HG02759 (cell line): Measurements from ENCODE around the gene CDV3.

Source experiments
- ATAC-seq: cut with Tn5 transposase; IDR thresholded peaks from one replicate; pipeline ENCODE4 v1.9.1; 2021; ENCODE audit warnings: mild to moderate bottlenecking, moderate library complexity; ENCODE audit not compliant: unreplicated experiment

Gene CDV3

DNA sequence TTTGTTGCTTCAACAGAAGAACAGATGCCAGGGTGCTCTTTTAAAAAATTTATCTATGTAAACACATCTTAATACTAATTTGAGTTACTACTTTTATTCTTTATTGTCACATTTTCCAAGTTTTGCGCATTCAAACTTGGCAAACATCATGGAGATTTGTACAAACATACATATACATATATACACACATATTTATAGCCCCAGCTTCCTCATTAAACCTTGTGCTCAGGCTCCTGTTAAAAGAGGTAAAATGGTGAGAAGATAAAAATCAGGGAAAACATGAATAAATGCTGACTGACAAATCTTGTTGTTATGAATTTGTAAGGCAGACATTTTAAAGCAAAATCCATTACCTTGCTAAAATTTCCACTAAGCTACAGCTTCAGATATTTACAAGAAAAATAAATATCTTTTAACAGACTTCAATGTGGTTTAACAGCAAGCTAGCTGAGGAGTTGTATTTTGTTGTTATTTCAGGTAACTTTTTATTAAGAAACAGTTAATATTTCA lies 27.1 kb downstream of the CDV3 start:
- ATAC-seq: no peak

DNA sequence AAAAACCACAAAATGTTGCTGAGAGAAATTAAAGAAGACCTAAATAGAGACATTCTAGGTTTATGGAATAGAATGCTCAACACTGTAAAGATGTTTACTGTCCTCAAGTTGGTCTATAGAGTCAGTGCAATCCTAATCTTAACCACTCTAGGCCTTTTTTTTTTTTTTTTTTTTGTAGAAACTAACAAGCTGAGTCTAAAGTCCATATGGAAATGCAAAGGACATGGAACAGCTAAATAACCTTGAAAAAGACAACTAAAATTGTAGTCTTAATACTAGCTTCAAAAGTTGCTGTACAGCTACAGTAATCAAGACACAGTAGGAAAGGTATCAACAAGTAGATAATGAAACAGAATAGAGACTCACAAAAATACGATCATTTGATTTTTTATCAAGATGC lies 32.9 kb downstream of the CDV3 start:
- ATAC-seq: no peak

DNA sequence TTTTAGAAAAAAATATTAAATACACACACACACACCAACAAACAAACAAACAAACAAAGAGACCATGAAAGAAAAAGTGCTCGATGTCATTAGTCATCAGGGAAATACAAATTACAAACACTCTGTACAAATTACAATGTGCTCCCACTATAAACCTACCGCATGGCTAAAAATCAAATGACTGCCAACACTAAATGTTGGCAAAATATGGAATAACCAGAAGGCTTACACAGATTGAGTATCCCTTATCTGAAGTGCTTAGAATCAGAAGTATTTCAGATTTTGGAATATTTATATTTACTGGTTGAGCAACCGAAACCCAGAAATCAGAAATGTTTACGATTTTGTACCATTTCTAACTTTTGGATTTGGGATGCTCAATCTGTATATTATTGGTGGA lies 33.4 kb downstream of the CDV3 start:
- ATAC-seq: no peak

DNA sequence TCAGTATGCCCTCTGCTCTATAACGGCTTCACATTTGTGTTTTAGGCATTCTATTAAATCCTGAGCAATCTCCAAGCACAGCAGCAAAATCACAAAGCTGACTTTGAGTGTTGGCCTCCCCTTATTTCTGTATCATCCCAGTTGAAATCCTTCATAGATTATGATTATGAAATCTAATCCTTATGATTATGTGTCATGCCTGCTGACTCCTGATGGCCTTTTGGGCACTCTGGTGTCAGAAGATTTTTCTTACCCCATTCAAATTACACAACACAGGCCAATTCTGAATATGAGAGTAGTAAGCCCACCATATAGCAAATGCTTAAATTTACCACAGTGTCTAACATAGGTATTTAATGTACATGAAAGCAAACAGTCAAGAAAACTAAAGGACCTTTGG lies 34.3 kb downstream of the CDV3 start:
- ATAC-seq: no peak

DNA sequence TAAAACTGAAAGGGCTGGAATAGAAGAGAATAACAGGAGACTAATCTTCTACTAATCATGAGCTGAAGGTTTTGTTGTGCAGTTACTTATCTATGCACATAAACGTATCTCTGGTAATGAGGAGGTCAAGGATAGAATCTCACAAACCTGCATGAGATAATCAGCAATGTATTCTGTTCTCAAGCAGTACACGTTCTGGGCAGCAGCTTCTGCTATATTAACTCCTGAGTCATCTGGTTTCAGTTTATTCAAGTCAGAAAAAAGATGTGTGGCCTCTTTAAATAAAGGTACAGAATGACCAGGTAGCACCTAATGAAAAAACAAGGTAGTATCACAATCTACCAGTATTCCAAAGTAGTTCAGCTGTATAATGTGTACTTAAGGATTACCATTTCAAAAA lies 34.9 kb downstream of the CDV3 start:
- ATAC-seq: no peak

DNA sequence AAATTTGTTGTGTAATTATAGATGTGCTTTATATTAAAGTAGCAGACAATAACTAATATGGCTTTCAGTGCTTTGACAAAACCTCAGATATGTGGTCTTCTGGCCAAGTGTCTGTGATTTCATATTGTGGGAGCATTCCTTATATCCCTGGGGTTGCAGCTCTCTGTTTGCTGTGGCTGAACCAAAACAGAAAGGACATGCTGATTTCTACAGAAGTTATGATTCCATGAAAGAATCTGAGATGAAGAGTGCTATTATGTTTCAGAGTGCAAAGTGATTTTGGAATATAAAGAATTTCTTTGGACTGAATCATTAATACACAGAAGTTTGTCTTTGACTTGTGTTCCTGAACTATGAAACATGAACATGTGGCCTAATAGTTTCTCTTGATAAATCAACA lies 36.5 kb downstream of the CDV3 start:
- no peak for ATAC-seq

DNA sequence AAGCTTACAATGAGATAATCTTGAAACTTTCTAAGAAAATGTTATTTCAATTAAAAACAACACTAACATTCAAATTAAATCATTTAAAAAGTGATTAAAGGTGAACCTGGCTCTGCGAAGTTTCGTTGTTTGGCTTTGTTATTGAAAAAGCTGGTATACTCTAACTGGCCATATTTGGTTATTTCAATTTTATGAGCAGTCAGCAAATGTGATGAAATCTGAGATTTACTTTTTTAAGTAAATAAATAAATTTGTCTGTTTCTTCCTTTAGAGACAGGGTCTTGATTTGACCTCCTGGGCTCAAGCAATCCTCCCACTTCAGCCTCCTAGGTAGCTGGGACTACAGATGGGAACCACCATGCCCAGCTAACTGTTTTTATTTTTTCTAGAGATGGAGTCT lies 38.0 kb downstream of the CDV3 start:
- no peak for ATAC-seq

DNA sequence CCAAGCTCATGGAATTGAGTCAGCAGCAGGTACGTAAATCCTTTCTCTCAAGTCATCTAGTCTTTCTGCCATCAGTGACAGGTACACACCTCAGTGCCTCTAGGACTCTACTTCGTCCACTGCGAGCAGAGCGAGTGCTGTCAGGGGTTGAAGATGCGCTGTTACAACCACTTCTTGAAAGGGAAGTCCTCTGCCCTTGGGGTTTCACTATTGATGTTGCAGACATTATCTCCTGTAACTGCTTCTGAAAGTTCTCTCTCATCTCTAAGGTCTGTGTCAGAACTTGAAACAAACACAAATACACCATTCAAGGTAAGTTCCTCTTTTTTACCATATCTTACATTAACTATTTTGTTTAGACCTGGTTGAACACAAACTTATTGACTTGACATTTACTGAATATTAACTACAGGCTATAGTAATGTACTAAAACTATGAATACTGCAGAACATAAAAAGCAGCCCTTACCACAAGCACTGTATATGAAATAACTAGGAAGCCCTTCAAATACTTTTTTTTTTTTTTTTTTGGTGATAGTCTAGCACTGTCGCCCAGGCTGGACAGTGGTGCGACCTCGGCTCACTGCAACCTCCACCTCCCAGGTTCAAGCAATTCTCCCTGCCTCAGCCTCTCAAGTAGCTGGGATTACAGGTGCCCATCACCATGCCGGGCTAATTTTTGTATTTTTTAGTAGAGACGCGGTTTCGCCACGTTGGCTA lies 46.7 kb downstream of the CDV3 start:
- ATAC-seq: peak; percentile 99

DNA sequence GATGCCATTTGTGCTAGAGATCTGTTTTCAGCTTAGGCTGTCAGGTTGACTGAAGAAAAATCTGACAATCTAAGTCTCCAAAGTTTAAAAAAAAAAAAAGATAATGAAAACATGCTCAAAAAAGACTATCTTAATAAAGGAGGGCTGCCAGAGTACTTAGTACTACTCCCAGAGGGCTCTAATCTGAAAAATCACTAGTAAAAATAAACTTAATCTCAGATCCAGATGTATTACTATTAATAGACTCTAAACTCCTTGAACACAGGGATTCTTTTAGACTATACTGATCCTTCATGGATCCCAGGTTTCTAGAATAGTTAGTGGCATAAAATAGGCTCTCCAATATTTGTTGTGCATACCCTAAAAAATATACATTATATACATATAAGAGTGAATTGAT lies 54.3 kb downstream of the CDV3 start:
- ATAC-seq: no peak

DNA sequence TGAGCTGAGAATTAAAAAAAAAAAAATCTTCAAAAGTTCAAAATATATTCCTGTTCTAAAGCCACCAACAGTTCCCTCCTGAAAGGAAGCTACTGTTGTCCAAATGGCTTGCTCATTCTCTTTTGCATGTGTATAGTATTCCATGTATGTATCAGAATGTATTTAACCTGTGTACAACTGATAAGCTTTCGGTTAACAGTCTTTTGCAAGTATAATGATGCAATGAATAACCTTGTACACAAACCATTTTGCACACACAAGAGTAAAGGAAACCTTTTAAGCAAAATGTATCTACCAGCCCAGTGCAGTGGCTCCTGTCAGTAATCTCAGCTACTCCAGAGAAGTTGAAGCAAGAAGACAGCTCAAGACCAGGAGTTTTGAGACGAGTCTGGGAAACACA lies 55.7 kb downstream of the CDV3 start:
- ATAC-seq: no peak

DNA sequence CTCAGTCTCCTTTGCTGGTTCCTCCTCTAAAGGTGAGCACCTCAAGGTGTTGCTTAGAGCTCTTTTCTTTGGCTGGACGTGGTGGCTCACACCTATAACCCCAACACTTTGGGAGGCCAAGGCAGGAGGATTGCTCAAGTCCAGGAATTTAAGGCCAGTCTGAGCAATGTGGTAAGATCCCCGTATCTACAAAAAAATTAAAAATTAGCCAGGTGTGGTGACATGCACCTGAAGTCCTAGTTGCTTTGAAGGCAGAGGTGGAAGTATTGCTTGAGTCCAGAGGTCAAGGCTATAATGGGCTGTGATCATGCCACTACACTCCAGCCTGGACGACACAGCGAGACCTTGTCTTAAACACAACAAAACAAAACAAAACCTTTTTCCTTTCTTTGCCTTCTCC lies 60.0 kb downstream of the CDV3 start:
- no peak for ATAC-seq
